Activated T-helper 2 cell treated with anti-CD3 and anti-CD28 coated beads, Interferon-gamma antibody, Interleukin-2, Interleukin-4, amounts not matched to agents 10 μg/mL and 5 μg/mL and 100 μg/mL, durations not matched to agents 14 hours and 24 hours and 36 hours (primary cell): Measurements from ENCODE around the gene HDAC1. TPM values are rescaled to one million over a fixed set of nuclear protein-coding genes. Genes with fewer than 3 reads are reported as not detected.

ENCODE experiments used
- DNase-seq: peaks from one replicate; pipeline ENCODE4 v3.0.0; 2021; ENCODE audit warnings: low spot score
- H3K27ac Mint-ChIP-seq: one replicate; pipeline ENCODE4 v1.8.0; 2021; ENCODE audit warnings: mixed read lengths
- H3K27me3 Mint-ChIP-seq: one replicate; pipeline ENCODE4 v1.8.0; 2021; ENCODE audit warnings: low read depth, mixed read lengths
- H3K36me3 Mint-ChIP-seq: one replicate; pipeline ENCODE4 v1.8.0; 2021; ENCODE audit warnings: low read depth, mixed read lengths
- H3K4me1 Mint-ChIP-seq: one replicate; pipeline ENCODE4 v1.8.0; 2021; ENCODE audit warnings: low read depth, mixed read lengths
- H3K4me3 Mint-ChIP-seq: one replicate; pipeline ENCODE4 v1.8.0; 2021; ENCODE audit warnings: low read depth, mild to moderate bottlenecking, moderate library complexity, mixed read lengths
- H3K9me3 Mint-ChIP-seq: one replicate; pipeline ENCODE4 v1.8.0; 2021; ENCODE audit warnings: mixed read lengths
- intact Hi-C: fragments of 100-400 bp; cut with micrococcal nuclease; formaldehyde crosslinking; loops from one replicate; pipeline ENCODE4 v1.15.1; 2023
- total RNA-seq: library from RNA; stranded (reverse); gene quantifications from 2 replicates; pipeline ENCODE4 v1.2.3, GENCODE V29; 2022

The HDAC1 gene
- total RNA-seq: 179 and 195 TPM in 2 replicates

DNA sequence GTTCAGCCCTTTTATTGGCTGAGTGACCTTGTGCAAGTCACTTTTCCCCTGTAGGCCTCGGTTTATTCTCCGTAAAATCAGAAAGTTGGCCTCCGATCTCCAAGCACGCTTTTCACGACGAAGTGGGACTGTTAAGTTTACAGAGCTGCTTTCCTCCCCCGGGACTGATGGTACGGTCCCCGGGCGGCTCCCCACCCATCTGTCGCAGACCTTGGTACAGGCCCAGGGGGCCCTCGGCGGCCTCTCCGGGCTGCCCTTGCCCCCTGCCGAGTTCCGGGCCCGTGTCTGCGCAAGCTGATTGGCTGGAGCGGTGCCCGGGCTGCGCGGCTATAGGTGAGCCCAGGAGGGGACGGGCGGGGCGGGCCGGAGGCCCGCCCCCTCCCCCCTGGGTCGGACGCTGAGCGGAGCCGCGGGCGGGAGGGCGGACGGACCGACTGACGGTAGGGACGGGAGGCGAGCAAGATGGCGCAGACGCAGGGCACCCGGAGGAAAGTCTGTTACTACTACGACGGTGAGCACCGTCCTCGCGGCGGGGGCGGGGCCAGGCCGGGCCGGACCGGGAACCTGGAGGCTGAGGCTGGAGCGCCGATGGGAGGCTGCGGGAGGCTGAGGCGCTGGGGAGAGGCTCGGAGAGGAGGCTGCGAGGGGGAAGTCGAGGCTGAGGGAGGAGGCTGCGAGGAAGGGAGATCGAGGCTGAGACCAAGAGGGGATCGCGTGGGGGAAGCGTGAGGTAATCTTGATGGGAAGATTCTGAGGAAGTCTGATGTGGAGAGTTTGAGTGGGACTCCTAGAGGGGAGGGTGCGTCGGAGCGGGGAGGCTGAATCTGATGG is at the start of gene HDAC1:
HDAC1 (plus strand) TSS at position 376 of the 831 bp plus-strand sequence; CDS start at position 463, 87 bp downstream.
- Mint-ChIP-seq H3K4me3 (peak within 1 kb of the TSS; percentile 94), H3K27ac (peak within 1 kb of the TSS; percentile 99), H3K9me3 (no peaks in the 10 kb centered on the region), H3K27me3 (no peaks in the 10 kb centered on the region), H3K4me1 (peaks cover 34% of the 10 kb centered on the region), H3K36me3 (peaks cover 36% of the 10 kb centered on the region)
- intact Hi-C loops: loop anchor here (2.0 to 5.0 kb wide), 3 partner anchors 37 to 69 kb away; partner anchors contain the start of genes EIF3I, MARCKSL1 and TMEM234
- DNase-seq: peak; percentile 96

DNA sequence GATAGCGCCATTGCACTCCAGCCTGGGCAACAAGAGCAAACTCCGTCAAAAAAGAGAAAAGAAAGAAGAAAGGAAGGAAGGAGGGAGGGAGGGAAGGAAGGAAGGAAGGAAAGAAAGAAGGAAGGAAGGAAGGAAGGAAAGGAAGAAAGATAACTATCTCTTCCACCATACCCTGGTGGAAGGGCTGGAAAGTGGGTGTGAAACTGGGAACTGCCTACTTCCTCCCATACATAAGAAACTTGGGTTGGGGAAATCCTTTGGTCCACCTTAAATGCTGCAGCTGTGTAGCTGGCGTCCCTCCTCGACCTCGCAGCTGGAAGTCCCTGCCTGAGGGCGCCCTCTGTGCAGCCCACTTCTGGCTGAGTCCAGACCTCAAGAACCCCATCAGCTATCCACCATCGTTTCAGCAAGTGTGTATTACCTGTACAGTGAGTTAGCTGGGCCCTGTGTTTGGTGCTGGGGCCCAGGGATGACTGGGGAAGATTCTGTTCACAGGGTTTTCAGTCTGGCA is 49.5 kb upstream of the HDAC1 start:
- no peak for DNase-seq
- Mint-ChIP-seq H3K27ac (no peak overlapping the region), H3K36me3 (no peaks in the 10 kb centered on the region), H3K4me3 (no peak overlapping the region), H3K4me1 (peaks cover 13% of the 10 kb centered on the region), H3K27me3 (no peaks in the 10 kb centered on the region), H3K9me3 (no peaks in the 10 kb centered on the region)
- intact Hi-C loops: no loop called here

DNA sequence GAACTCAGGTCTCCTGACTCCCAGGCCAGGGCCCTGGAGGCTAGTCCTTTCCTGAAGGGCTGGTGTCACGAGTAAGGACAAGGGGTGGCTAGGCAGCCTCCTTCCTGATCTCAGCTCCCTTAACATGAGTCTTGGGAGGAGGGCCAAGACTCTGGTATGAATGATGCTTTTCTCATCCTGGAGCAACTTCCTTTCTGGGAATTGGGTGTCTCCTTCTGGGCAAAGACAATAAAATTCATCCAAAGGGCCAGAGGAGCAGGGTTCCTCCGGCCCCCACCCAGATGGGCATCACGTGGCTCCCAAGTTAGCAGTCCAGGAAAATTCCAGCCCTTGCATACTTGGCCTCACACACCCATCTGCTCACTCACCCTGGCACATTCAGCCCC is 45.0 kb upstream of the HDAC1 start, which contains the start of gene FAM167B:
FAM167B (plus strand) TSS at position 335 of the 386 bp plus-strand sequence. CDS start 200 bp downstream, outside the sequence.
- H3K36me3 Mint-ChIP-seq: peaks cover 4% of the 10 kb centered on the region
- H3K4me3 Mint-ChIP-seq: peak within 1 kb of the TSS; percentile 66
- DNase-seq: no peak
- H3K9me3 Mint-ChIP-seq: no peaks in the 10 kb centered on the region
- peak within 1 kb of the TSS; percentile 94 for H3K27ac Mint-ChIP-seq
- intact Hi-C loops: no loop called here
- no peaks in the 10 kb centered on the region for H3K27me3 Mint-ChIP-seq
- peaks cover 35% of the 10 kb centered on the region for H3K4me1 Mint-ChIP-seq

DNA sequence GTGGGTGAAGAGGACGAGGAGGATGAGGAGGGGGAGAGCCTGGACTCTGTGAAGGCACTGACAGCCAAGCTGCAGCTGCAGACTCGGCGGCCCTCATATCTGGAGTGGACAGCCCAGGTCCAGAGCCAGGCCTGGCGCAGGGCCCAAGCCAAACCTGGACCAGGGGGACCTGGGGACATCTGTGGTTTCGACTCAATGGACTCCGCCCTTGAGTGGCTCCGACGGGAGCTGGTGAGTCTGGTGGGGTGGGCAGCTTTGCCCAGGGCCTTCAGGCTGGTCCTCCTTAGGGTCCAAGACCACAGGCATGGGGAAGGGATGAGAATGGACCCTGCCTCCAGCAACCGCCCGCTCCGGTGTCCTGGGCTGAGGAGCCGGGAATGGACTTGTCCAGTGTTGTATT is 44.4 kb upstream of the HDAC1 start:
- Mint-ChIP-seq H3K27ac (peak overlapping the region; percentile 94), H3K36me3 (peaks cover 10% of the 10 kb centered on the region), H3K4me1 (peaks cover 34% of the 10 kb centered on the region), H3K4me3 (peak overlapping the region; percentile 66), H3K27me3 (no peaks in the 10 kb centered on the region), H3K9me3 (no peaks in the 10 kb centered on the region)
- no peak for DNase-seq
- intact Hi-C loops: no loop called here

DNA sequence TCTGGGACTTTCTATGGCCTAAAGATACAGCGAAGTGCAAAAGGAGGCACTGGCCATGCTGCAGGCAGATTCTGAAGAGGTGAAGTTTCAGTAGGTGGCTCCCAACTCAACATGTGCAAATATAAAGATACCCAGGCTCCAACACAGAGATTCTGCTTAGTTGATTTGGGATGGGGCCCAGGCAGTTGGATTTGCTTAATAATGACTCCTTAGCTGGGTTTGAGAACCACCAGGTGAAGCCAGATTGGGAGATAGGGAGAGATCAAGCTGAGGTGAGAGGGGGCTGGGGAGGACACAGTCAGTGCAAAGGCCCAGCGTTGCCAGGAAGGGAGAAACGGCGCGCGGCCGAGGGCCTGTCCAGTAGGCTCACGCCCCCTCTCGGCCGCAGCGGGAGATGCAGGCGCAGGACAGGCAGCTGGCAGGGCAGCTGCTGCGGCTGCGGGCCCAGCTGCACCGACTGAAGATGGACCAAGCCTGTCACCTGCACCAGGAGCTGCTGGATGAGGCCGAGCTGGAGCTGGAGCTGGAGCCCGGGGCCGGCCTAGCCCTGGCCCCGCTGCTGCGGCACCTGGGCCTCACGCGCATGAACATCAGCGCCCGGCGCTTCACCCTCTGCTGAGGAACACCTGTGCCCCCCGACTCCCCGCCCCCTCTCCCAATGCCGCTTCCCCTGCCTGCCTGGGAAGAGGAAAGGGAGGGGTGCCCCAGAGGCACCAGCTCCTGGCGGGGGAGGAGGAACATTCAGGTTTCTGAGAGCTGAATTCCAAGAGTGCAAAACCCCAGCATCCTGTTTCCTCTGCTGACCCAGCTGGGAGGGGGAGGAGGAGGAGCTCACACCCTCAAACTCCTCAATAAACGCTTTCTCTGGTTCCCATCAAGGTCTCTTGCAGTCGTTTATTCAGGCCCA is 43.6 kb upstream of the HDAC1 start:
- peak; percentile 74 for DNase-seq
- Mint-ChIP-seq H3K9me3 (no peaks in the 10 kb centered on the region), H3K36me3 (peaks cover 17% of the 10 kb centered on the region), H3K4me1 (peaks cover 40% of the 10 kb centered on the region), H3K4me3 (peak overlapping the region; percentile 66), H3K27me3 (no peaks in the 10 kb centered on the region), H3K27ac (peak overlapping the region; percentile 100)
- intact Hi-C loops: loop anchor here (2.0 kb wide), 2 partner anchors 25 to 87 kb away; partner anchors contain the start of genes EIF3I and TMEM234

DNA sequence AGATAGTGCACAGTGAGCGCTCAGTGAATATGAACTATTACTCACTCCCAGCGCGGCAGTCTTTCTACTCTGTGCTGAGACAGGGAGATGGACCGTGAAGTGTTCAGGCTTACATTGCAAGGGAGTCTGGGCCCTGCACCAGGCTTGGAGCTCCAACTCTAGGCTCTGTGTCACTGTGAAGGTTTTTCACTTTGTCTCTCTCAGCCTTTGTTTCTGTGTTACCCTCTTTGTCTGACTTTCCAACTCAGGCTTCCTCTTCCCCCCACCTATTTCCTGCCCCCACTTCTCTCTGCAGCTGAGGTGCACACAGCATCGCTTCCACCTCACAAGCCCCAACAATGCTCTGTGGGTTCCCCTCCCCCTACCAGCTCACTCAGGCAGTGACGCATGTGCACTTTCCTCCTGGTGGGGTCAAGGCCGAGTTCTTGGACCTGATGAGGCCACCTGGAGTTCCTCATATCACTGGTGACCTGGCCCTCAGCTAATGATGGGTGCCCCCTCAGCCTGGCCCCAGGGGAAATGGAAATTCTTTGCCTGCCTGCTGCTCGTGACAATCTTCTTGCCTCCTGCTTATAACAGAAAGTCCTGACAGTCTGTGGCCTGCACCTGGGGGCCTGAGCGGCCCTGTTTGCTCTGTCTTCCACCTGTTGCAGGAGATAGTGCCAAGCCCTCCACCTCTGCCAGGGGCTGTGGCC is 41.9 kb upstream of the HDAC1 start:
- Mint-ChIP-seq H3K9me3 (no peaks in the 10 kb centered on the region), H3K4me3 (peak overlapping the region; percentile 100)

DNA sequence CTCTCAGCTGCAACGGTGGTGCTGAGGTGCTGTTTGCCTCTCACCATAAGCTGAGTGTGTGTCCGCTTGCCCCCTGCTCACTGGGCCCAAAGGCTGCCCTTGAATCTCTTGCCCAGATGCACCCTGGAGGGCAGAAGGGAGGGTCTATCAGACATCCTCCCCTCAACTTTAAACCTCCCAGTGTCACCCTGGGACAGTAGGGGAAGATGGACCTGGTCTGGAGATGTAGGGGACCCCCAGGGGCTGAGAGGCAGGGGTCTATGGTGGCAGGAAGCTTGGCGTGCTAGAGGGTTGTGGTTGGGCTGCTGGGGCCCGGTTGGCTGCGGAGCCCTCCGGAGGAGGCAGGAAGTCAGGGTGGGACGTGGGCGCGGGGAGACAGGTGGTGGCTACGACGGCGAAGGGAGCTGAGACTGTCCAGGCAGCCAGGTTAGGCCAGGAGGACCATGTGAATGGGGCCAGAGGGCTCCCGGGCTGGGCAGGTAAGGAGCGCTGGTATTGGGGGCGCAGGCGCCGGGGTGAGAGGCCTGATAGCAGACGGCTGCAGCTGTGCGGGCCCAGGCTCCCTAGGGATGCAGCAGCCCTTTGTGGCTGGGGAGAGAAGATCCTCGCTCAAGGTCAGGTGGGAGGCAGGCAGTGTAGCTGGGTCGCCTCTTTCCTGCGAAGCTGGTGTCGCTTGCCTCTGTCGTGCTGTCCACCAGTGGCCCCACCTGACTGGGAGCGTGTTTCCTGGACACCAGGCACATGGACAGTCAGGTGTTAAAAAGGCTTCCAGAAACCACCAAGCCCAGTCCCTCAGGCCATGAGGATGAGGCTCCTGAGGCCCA is 40.8 kb upstream of the HDAC1 start, which contains the start of gene LCK:
LCK (plus strand) TSS at position 373 of the 824 bp plus-strand sequence. CDS start 23,065 bp downstream, outside the sequence.
- H3K27ac Mint-ChIP-seq: peak within 1 kb of the TSS; percentile 100
- H3K9me3 Mint-ChIP-seq: no peaks in the 10 kb centered on the region
- DNase-seq: peak; percentile 60
- intact Hi-C loops: loop anchor here (1.0 to 5.0 kb wide), 4 partner anchors 13 to 314 kb away; partner anchors contain the start of genes CCDC28B and PTP4A2
- H3K27me3 Mint-ChIP-seq: no peaks in the 10 kb centered on the region
- H3K36me3 Mint-ChIP-seq: peaks cover 30% of the 10 kb centered on the region
- peaks cover 55% of the 10 kb centered on the region for H3K4me1 Mint-ChIP-seq
- peak within 1 kb of the TSS; percentile 100 for H3K4me3 Mint-ChIP-seq

More for the DNA sequence above, 41.9 kb upstream of the HDAC1 start:
- peak; percentile 80 for DNase-seq
- Mint-ChIP-seq H3K4me1 (peaks cover 46% of the 10 kb centered on the region), H3K27ac (peak overlapping the region; percentile 100), H3K27me3 (no peaks in the 10 kb centered on the region), H3K36me3 (peaks cover 25% of the 10 kb centered on the region)
- intact Hi-C loops: loop anchor here (1.0 to 5.0 kb wide), 6 partner anchors 14 to 313 kb away; partner anchors contain the start of genes CCDC28B, EIF3I, PTP4A2 and TMEM234

DNA sequence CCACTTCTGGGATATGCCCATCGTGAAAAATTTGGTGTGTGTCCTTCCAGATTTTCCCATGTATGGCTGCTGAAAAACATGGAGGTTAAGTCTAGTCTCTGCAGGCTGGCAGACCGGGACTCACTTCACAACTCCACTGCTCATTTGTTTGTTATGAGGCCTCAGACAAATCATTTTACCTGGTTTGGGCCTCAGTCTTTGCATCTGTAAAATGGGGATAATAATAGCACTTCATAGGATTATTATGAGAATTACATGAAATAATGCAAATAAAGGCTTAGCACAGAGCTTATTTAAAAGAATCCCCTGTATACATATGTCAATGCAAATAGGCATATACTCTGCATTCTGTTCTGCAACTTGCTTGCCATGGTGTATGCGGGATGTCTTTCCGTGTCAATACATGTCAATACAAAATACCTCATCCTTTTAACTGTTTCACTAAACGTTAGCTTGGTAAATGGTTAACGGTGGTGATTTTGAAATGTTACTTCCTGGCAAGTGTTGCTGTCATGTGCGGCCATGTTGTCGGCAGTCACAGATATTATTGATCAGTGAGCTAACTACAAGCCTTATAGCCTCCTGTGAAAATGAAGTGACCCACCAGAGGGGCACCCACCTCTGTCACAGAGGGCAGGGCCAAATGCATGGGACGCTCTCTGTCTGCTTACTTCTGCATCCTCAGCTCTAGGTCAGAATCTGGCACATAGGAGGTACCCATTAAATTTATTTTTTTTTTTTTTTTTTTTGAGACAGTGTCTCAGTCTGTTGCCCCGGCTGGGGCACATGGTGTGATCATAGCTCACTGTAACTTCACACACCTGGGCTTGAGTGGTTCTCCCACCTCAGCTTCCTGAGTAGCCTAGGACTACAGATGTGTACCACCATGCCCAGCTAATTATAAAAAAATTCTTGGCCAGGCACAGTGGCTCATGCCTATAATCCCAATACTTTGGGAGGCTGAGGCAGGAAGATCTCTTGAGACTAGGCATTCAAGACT is 36.5 kb upstream of the HDAC1 start:
- H3K9me3 Mint-ChIP-seq: no peaks in the 10 kb centered on the region
- peak overlapping the region; percentile 87 for H3K27ac Mint-ChIP-seq
- H3K4me1 Mint-ChIP-seq: peaks cover 46% of the 10 kb centered on the region
- peak overlapping the region; percentile 74 for H3K4me3 Mint-ChIP-seq
- intact Hi-C loops: loop anchor here (2.0 kb wide), 2 partner anchors 17 to 35 kb away; no protein-coding TSS in a partner anchor
- DNase-seq: peak; percentile 41
- H3K27me3 Mint-ChIP-seq: no peaks in the 10 kb centered on the region
- peaks cover 54% of the 10 kb centered on the region for H3K36me3 Mint-ChIP-seq

DNA sequence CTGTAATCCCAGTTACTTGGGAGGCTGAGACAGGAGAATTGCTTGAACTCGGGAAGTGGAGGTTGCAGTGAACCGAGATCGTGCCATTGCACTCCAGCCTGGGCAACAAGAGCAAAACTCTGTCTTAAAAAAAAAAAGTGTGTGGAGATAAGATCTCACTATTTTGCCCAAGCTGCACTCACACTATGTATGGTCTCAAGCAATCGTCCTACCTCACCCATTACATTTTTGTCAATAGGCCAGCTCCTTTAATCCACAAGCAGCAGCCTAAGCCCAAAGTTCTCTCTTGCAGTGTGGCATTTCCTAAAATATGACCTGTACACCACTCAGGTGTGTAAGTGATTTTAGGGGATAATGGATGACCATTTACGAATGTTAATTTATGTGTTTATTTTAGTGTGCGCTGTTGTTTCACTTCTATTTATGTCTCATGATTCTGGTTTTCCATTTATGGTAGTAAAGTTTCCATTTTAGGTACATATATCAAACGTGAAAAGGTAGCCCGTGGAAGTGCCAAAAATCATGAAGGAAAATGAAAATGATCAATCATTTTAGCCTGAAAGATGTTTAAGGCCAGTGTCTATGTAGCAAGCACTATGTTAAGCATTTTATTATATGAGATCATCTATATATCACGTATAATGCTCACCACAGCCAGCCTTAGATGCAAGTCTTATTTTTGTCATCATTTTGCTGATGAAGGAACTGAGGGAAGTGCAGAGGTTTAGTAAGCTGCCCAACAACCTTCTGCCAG is 35.2 kb upstream of the HDAC1 start:
- peaks cover 41% of the 10 kb centered on the region for H3K4me1 Mint-ChIP-seq
- intact Hi-C loops: no loop called here
- peak overlapping the region; percentile 75 for H3K4me3 Mint-ChIP-seq
- H3K27me3 Mint-ChIP-seq: no peaks in the 10 kb centered on the region
- no peaks in the 10 kb centered on the region for H3K9me3 Mint-ChIP-seq
- no peak for DNase-seq
- H3K27ac Mint-ChIP-seq: peak overlapping the region; percentile 93
- H3K36me3 Mint-ChIP-seq: peaks cover 58% of the 10 kb centered on the region

DNA sequence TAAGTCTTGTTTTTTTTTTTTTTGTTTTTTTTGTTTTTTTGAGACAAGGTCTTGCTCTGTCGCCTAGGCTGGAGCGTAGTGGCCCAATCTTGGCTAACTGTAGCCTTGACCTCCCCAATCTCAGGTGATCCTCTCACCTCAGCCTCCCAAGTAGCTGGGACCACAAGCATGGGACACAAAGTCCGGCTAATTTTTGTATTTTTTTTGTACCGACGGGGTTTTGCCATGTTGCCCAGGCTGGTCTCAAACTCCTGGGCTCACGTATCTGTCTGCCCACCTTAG is 34.7 kb upstream of the HDAC1 start:
- H3K27ac Mint-ChIP-seq: peak overlapping the region; percentile 93
- H3K9me3 Mint-ChIP-seq: no peaks in the 10 kb centered on the region
- intact Hi-C loops: no loop called here
- H3K27me3 Mint-ChIP-seq: no peaks in the 10 kb centered on the region
- DNase-seq: no peak
- peaks cover 52% of the 10 kb centered on the region for H3K36me3 Mint-ChIP-seq
- peaks cover 39% of the 10 kb centered on the region for H3K4me1 Mint-ChIP-seq
- H3K4me3 Mint-ChIP-seq: peak overlapping the region; percentile 39
